HepG2 (cell line): ENCODE results near the gene RING1. TPM values are rescaled to one million over a fixed set of nuclear protein-coding genes. Genes with fewer than 3 reads are reported as not detected.

Source experiments
- ATAC-seq: fragments of 200-7000 bp; cut with Tn5 transposase; 3 replicates; pipeline ENCODE4 v1.9.1; 2020; ENCODE audit warnings: mild to moderate bottlenecking, moderate library complexity
- BruUV-seq: library from RNA; stranded (reverse); fragments of 400-500 nt; replicated peaks from 2 replicates; lab custom pipeline; 2021; lab: Mats Ljungman, UMichigan
- CTCF ChIA-PET: fragments of 300-600 bp; formaldehyde crosslinking; extraction: SDS; loops from one replicate; lab custom pipeline; 2021; ENCODE audit warnings: low total read pairs, inconsistent platforms, low intra/inter-chr PET ratio; lab: Yijun Ruan, JAX
- POLR2A ChIA-PET: fragments of 350-600 bp; sonication (Branson Sonifier 250); formaldehyde crosslinking; loops from one replicate; lab custom pipeline; 2020; ENCODE audit warnings: antibody characterized with exemption, inconsistent platforms; lab: Yijun Ruan, JAX
- DNase-seq: peaks from one replicate; pipeline ENCODE4 v3.0.0-alpha.2; 2015; ENCODE audit warnings: low spot score
- FAIRE-seq: peaks from 3 replicates; lab custom pipeline; 2011; peaks lifted over from hg19 to GRCh38; lab: Jason Lieb, UNC
- H2AFZ ChIP-seq: one replicate; pipeline ENCODE4 v1.6.1; 2011; ENCODE audit warnings: low read length, inconsistent platforms
- H3K27ac ChIP-seq: fragments of 300-600 bp; 3 replicates; pipeline ENCODE4 v1.8.0; 2011; ENCODE audit warnings: mixed run types, mild to moderate bottlenecking, mixed read lengths, low read length, inconsistent platforms; ENCODE audit not compliant: insufficient read depth; ENCODE audit errors: extremely low read length
- H3K27me3 ChIP-seq, 2 experiments: fragments of 200-600 bp in 1 of 2; 2 replicates in 1 of 2; 3 replicates in 1 of 2; pipeline versions ENCODE4 v1.6.0 to v1.8.0; 2011; ENCODE audit warnings: low read length in 2 of 2, mild to moderate bottlenecking in 2 of 2, moderate library complexity in 2 of 2, inconsistent platforms in 1 of 2; ENCODE audit not compliant: insufficient read depth in 2 of 2, control insufficient read depth in 1 of 2
- H3K36me3 ChIP-seq, 2 experiments: fragments of 200-600 bp in 1 of 2; replicated peaks in 1 of 2; 2 replicates in 1 of 2; 3 replicates in 1 of 2; pipeline versions ENCODE4 v1.5.1 to v1.8.0; 2011; ENCODE audit warnings: low read length in 2 of 2, inconsistent platforms in 1 of 2; ENCODE audit not compliant: insufficient read depth in 2 of 2, control insufficient read depth in 1 of 2
- H3K4me1 ChIP-seq: 2 replicates; pipeline ENCODE4 v1.5.1; 2012; ENCODE audit warnings: low read length, inconsistent platforms; ENCODE audit not compliant: insufficient read depth
- H3K4me2 ChIP-seq: 2 replicates; pipeline ENCODE4 v1.6.0; 2011; ENCODE audit warnings: low read depth, low read length, inconsistent platforms
- H3K4me3 ChIP-seq, 3 experiments: fragments of 200-600 bp in 1 of 3; sonication (generic), shearing (Covaris generic) in 1 of 3; replicated peaks in 1 of 3; 2 replicates each; pipeline ENCODE4 v1.5.1; 2011 to 2016; ENCODE audit warnings: low read length in 3 of 3, inconsistent platforms in 2 of 3, low read depth in 2 of 3, mild to moderate bottlenecking in 2 of 3, control low read depth in 1 of 3, mixed read lengths in 1 of 3; ENCODE audit not compliant: insufficient read depth in 1 of 3
- H3K79me2 ChIP-seq: one replicate; pipeline ENCODE4 v1.6.1; 2011; ENCODE audit warnings: low read length, inconsistent platforms; ENCODE audit not compliant: insufficient read depth
- H3K9ac ChIP-seq: 2 replicates; pipeline ENCODE4 v1.6.0; 2011; ENCODE audit warnings: mild to moderate bottlenecking, low read depth, low read length, inconsistent platforms; ENCODE audit not compliant: insufficient read depth
- H3K9me3 ChIP-seq: 2 replicates; pipeline ENCODE4 v1.5.1; 2012; ENCODE audit warnings: mild to moderate bottlenecking, low read length
- H4K20me1 ChIP-seq: 2 replicates; pipeline ENCODE4 v1.6.0; 2011; ENCODE audit warnings: inconsistent platforms, mild to moderate bottlenecking, low read length, moderate library complexity; ENCODE audit not compliant: insufficient read depth
- ETV6 ChIP-seq: sonication (generic); formaldehyde crosslinking; conservative IDR thresholded peaks from 2 replicates; pipeline ENCODE4 v1.4.0; 2020; ENCODE audit warnings: missing genetic modification reagents
- GATAD2A ChIP-seq: IDR thresholded peaks from 2 replicates; pipeline ENCODE4 v1.6.1; 2016
- TBP ChIP-seq: sonication (generic); formaldehyde crosslinking; IDR thresholded peaks from 2 replicates; pipeline ENCODE4 v1.5.0; 2020; ENCODE audit warnings: missing genetic modification reagents
- TOE1 ChIP-seq: sonication (generic); formaldehyde crosslinking; IDR thresholded peaks from 2 replicates; pipeline ENCODE4 v1.4.0; 2020; ENCODE audit warnings: mild to moderate bottlenecking, missing genetic modification reagents
- ZBTB20 ChIP-seq: sonication (generic); formaldehyde crosslinking; IDR thresholded peaks from 2 replicates; pipeline ENCODE4 v1.8.1; 2023; ENCODE audit warnings: missing genetic modification reagents, low read depth, mild to moderate bottlenecking, borderline replicate concordance
- ZNF446 ChIP-seq: sonication (generic); formaldehyde crosslinking; IDR thresholded peaks from 2 replicates; pipeline ENCODE4 v1.5.0; 2020; ENCODE audit warnings: mild to moderate bottlenecking, missing genetic modification reagents
- ZNF552 ChIP-seq: sonication (generic); formaldehyde crosslinking; IDR thresholded peaks from 2 replicates; pipeline ENCODE4 v1.9.0; 2022; ENCODE audit warnings: missing genetic modification reagents, mild to moderate bottlenecking, borderline replicate concordance
- ZSCAN22 ChIP-seq: sonication (generic); formaldehyde crosslinking; IDR thresholded peaks from 2 replicates; pipeline ENCODE4 v1.4.0; 2020; ENCODE audit warnings: mild to moderate bottlenecking, missing genetic modification reagents
- WGBS: methylation state at CpG from one replicate; pipeline ENCODE4 v1.1.6; 2017; ENCODE audit warnings: low lambda C conversion rate; 5-methylcytosine and 5-hydroxymethylcytosine counted together
- in situ Hi-C: cut with HindIII; loops from 2 replicates; pipeline ENCODE4 v1.10.0; 2017; ENCODE audit warnings: low pct_unique_long_range_greater_than_20kb; ENCODE audit not compliant: extremely low pct_ligation_motif_present
- intact Hi-C: fragments of 100-400 bp; cut with micrococcal nuclease; formaldehyde crosslinking; loops from one replicate; pipeline ENCODE4 v1.10.0; 2022; ENCODE audit not compliant: unreplicated experiment
- polyA plus RNA-seq, 8 experiments: library from polyadenylated mRNA; depleted of rRNA in 3 of 8; stranded (reverse) in 7 of 8; unstranded in 1 of 8; fragments of >200 nt; fragmentation: Illumina TruSeq in 4 of 8; extraction: Trizol in 4 of 8; gene quantifications; 2 replicates each; pipeline versions ENCODE4 v1.2.1 to v1.2.3, GENCODE V29; 2011 to 2016; ENCODE audit warnings: low read depth in 4 of 8, missing spikeins in 1 of 8, mixed read lengths in 1 of 8; ENCODE audit not compliant: insufficient read depth in 1 of 8
- total RNA-seq, 5 experiments: library from RNA; depleted of rRNA; stranded (reverse); fragments of >200 nt; fragmentation: Illumina TruSeq; extraction: Trizol; gene quantifications; 2 replicates each; pipeline ENCODE4 v1.2.3, GENCODE V29; 2016; ENCODE audit warnings: low read depth in 1 of 5
- TF ChIP-seq, protein P1 (sequence below): sonication (generic); formaldehyde crosslinking; IDR thresholded peaks from 2 replicates; pipeline ENCODE4 v1.4.0; 2020; ENCODE audit warnings: mild to moderate bottlenecking, missing genetic modification reagents
- TF ChIP-seq, protein P2 (sequence below): fragments of 450-650 bp; IDR thresholded peaks from 2 replicates; pipeline ENCODE4 v1.6.1; 2016
- TF ChIP-seq, protein P3 (sequence below): sonication (generic); formaldehyde crosslinking; IDR thresholded peaks from 2 replicates; pipeline ENCODE4 v1.4.0; 2020; ENCODE audit warnings: mild to moderate bottlenecking, missing genetic modification reagents, borderline replicate concordance

Gene RING1
- total and polyA plus RNA-seq, 2 of the 13 experiments (the other 11 are each of a cell fraction or from before 2014, with no cell fraction given): 23.9 to 33.6 TPM

GRCh38 chr6:33177552-33178446, 30.5 kb upstream of the RING1 start:
- POLR2A ChIA-PET: no interaction called here
- no peak overlapping the region for H2AFZ ChIP-seq
- TF ChIP-seq ZNF446 (CRISPR knock-in tag) (no peak), TOE1 (no peak), ZNF552 (no peak), ZBTB20 (CRISPR knock-in tag) (no peak), TBP (CRISPR knock-in tag) (no peak), GATAD2A (CRISPR knock-in tag) (no peak), ZSCAN22 (CRISPR knock-in tag) (no peak), ETV6 (no peak)
- TF ChIP-seq, protein P1, sequence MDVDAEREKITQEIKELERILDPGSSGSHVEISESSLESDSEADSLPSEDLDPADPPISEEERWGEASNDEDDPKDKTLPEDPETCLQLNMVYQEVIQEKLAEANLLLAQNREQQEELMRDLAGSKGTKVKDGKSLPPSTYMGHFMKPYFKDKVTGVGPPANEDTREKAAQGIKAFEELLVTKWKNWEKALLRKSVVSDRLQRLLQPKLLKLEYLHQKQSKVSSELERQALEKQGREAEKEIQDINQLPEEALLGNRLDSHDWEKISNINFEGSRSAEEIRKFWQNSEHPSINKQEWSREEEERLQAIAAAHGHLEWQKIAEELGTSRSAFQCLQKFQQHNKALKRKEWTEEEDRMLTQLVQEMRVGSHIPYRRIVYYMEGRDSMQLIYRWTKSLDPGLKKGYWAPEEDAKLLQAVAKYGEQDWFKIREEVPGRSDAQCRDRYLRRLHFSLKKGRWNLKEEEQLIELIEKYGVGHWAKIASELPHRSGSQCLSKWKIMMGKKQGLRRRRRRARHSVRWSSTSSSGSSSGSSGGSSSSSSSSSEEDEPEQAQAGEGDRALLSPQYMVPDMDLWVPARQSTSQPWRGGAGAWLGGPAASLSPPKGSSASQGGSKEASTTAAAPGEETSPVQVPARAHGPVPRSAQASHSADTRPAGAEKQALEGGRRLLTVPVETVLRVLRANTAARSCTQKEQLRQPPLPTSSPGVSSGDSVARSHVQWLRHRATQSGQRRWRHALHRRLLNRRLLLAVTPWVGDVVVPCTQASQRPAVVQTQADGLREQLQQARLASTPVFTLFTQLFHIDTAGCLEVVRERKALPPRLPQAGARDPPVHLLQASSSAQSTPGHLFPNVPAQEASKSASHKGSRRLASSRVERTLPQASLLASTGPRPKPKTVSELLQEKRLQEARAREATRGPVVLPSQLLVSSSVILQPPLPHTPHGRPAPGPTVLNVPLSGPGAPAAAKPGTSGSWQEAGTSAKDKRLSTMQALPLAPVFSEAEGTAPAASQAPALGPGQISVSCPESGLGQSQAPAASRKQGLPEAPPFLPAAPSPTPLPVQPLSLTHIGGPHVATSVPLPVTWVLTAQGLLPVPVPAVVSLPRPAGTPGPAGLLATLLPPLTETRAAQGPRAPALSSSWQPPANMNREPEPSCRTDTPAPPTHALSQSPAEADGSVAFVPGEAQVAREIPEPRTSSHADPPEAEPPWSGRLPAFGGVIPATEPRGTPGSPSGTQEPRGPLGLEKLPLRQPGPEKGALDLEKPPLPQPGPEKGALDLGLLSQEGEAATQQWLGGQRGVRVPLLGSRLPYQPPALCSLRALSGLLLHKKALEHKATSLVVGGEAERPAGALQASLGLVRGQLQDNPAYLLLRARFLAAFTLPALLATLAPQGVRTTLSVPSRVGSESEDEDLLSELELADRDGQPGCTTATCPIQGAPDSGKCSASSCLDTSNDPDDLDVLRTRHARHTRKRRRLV (CRISPR knock-in tag): no peak
- TF ChIP-seq, protein P2, sequence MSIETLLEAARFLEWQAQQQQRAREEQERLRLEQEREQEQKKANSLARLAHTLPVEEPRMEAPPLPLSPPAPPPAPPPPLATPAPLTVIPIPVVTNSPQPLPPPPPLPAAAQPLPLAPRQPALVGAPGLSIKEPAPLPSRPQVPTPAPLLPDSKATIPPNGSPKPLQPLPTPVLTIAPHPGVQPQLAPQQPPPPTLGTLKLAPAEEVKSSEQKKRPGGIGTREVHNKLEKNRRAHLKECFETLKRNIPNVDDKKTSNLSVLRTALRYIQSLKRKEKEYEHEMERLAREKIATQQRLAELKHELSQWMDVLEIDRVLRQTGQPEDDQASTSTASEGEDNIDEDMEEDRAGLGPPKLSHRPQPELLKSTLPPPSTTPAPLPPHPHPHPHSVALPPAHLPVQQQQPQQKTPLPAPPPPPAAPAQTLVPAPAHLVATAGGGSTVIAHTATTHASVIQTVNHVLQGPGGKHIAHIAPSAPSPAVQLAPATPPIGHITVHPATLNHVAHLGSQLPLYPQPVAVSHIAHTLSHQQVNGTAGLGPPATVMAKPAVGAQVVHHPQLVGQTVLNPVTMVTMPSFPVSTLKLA: no peak
- TF ChIP-seq, protein P3, sequence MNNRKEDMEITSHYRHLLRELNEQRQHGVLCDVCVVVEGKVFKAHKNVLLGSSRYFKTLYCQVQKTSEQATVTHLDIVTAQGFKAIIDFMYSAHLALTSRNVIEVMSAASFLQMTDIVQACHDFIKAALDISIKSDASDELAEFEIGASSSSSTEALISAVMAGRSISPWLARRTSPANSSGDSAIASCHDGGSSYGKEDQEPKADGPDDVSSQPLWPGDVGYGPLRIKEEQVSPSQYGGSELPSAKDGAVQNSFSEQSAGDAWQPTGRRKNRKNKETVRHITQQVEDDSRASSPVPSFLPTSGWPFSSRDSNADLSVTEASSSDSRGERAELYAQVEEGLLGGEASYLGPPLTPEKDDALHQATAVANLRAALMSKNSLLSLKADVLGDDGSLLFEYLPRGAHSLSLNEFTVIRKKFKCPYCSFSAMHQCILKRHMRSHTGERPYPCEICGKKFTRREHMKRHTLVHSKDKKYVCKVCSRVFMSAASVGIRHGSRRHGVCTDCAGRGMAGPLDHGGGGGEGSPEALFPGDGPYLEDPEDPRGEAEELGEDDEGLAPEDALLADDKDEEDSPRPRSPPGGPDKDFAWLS: no peak
- H3K27ac ChIP-seq: no peak overlapping the region
- DNase-seq (no peak), ATAC-seq (no peak), FAIRE-seq (no peak)
- BruUV-seq: no TSS peak
- H3K27me3 ChIP-seq: peaks cover 6 to 63% of the 10 kb centered on the region in 2 experiments; a peak in 4 of 5 replicates
- in situ Hi-C loops: no loop called here
- peaks cover 4% of the 10 kb centered on the region; the same call in 1 of the 2 replicates for H3K9me3 ChIP-seq
- WGBS: 47% methylated on average over 17 of the region's 19 CpGs
- H3K79me2 ChIP-seq: no peaks in the 10 kb centered on the region
- no peaks in the 10 kb centered on the region for H3K36me3 ChIP-seq
- no peak overlapping the region for H3K4me3 ChIP-seq
- H4K20me1 ChIP-seq: no peaks in the 10 kb centered on the region
- CTCF ChIA-PET: no interaction called here
- H3K9ac ChIP-seq: no peak overlapping the region
- H3K4me2 ChIP-seq: no peak overlapping the region
- intact Hi-C loops: no loop called here
- peaks cover 14% of the 10 kb centered on the region for H3K4me1 ChIP-seq
